ENCODE measurements around the gene TMEM95.

The TMEM95 gene

DNA sequence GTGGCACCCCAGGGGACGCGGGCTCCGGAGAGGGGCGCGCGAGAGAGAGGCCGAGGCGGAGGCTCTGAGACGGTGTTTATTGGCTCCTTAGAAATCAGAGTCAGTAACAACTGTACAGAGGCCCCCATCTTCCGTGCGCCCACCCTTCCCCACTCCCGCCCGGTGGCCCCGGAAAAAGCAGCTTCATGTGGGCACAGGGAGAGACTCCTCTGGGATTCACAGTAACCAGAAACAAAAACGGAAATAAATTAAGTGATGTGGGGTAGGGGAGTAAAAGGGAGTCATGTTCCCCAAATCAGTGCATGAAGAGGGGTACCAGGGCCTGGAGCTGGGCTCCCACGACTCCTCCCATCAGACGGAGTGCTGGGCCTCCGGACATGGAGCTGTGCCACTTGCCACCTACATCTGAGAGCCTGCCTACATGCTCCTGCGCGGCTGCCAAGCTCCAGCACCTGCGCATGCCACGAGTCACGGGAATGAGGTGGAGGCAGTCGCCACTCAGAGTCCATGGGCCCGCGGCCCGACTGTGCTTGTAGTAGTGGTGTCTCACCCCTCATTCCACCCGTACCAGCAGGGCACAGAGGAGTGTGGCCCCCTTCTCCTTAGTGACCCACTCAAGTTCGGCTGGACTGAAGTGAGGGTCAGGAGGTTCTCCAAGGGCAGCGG, 39.3 kb upstream of the TMEM95 start:
- no peak for DNase-seq (ENCODE audit: low read depth in 2 of 2)
- H3K4me3 ChIP-seq (replicated peaks in 1 of 2; ENCODE audit: low read depth in 2 of 2, low read length in 2 of 2), result peak overlapping the region; percentile 91
- TF ChIP-seq, protein P1, sequence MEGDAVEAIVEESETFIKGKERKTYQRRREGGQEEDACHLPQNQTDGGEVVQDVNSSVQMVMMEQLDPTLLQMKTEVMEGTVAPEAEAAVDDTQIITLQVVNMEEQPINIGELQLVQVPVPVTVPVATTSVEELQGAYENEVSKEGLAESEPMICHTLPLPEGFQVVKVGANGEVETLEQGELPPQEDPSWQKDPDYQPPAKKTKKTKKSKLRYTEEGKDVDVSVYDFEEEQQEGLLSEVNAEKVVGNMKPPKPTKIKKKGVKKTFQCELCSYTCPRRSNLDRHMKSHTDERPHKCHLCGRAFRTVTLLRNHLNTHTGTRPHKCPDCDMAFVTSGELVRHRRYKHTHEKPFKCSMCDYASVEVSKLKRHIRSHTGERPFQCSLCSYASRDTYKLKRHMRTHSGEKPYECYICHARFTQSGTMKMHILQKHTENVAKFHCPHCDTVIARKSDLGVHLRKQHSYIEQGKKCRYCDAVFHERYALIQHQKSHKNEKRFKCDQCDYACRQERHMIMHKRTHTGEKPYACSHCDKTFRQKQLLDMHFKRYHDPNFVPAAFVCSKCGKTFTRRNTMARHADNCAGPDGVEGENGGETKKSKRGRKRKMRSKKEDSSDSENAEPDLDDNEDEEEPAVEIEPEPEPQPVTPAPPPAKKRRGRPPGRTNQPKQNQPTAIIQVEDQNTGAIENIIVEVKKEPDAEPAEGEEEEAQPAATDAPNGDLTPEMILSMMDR (IDR thresholded peaks at IDR 0.05; ENCODE audit: low read depth, low read length), result no peak

DNA sequence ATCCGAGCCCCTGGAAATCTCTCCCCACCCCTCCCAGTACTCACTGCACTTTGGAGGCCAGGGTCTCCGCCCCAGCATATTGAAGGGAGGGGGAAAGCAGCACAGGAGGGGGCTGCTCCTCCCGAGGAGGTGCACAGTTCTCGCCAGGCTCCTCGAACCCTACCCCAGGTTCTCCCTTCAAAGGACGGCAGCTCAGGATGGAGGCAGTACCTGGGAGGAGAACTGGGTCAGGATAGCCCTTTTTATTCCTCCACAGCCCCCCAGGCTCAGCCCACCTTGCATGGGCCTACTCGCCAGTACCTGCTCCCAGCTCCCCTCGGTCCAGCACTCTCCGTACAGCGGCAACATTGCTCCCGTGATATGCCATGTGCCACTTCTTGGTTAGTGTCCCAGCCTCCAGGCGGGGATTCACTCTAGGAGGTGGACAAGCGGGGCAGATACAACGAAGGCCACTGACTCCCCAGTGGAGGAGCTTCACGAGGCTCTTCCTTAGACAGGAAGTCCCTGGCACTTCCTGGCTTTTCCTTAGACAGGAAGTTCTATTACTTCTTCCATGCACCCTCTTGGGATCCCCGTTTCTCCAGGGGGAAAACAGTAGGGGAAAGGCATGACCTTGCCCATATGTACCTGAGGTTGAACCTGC, 37.7 kb upstream of the TMEM95 start:
- no peak for DNase-seq (ENCODE audit: low read depth in 2 of 2)
- no peak overlapping the region for H3K4me3 ChIP-seq (replicated peaks in 1 of 2; ENCODE audit: low read depth in 2 of 2, low read length in 2 of 2)
- TF ChIP-seq, protein P1 (IDR thresholded peaks at IDR 0.05; ENCODE audit: low read depth, low read length), result no peak

DNA sequence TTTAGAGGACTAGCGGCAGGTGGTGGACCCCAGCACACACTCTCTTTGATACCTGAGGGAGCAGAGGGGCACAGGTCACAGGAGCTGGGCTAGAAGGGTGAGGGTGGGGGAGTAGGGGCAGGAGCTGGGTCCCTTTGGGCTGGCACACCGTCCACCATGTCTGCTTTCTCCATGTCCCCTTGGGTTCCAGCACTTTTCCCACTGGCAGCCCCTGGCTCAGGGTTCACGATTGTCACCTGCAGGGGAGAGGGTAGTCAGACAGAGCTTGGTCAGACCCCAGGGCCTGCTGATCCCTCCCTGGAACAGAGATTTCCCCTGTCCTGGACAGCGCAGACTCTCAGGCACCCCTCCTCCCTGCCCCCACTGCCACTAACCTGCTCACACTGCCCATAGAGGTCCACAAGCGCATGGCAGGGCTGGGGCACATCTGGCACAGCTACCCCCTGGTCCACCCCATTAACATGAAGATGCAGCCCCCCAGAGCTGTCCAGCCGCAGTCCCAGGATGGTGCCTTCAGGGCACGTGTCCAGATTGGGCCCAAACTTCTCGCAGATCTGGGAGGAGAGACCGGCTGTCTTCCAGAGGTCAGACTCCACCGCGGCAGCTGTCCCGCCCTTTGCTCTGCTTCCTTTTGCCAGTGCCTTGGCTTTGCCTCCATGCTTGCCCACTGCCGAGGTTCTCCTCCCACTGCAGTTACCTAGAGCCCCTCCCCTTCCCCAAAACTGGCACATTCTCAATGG, 36.7 kb upstream of the TMEM95 start:
- H3K4me3 ChIP-seq (replicated peaks in 1 of 2; ENCODE audit: low read depth in 2 of 2, low read length in 2 of 2), result no peak overlapping the region
- DNase-seq (ENCODE audit: low read depth in 2 of 2), result no peak
- TF ChIP-seq, protein P1 (IDR thresholded peaks at IDR 0.05; ENCODE audit: low read depth, low read length), result no peak

DNA sequence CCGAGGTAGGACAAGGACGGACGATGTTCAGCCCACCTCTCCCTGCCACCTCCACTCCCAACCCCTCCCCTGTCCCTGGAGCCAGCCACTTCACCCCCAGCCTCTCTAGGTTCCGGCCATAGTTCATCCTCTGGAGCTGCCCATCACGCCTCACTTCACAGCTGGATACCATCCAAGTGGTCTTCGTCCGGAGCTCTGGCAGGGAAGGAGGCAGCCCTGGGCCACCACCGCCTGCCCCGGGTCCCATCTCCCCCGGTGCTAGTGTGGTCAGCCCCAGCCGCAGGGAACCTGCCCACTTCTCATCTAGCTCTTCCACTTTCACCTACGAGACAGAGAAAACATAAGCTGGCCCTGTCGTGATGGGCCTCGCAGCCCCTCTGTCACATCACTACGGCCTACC, 33.5 kb upstream of the TMEM95 start:
- TF ChIP-seq, protein P1 (IDR thresholded peaks at IDR 0.05; ENCODE audit: low read depth, low read length), result no peak
- no peak overlapping the region for H3K4me3 ChIP-seq (replicated peaks in 1 of 2; ENCODE audit: low read depth in 2 of 2, low read length in 2 of 2)
- no peak for DNase-seq (ENCODE audit: low read depth in 2 of 2)

DNA sequence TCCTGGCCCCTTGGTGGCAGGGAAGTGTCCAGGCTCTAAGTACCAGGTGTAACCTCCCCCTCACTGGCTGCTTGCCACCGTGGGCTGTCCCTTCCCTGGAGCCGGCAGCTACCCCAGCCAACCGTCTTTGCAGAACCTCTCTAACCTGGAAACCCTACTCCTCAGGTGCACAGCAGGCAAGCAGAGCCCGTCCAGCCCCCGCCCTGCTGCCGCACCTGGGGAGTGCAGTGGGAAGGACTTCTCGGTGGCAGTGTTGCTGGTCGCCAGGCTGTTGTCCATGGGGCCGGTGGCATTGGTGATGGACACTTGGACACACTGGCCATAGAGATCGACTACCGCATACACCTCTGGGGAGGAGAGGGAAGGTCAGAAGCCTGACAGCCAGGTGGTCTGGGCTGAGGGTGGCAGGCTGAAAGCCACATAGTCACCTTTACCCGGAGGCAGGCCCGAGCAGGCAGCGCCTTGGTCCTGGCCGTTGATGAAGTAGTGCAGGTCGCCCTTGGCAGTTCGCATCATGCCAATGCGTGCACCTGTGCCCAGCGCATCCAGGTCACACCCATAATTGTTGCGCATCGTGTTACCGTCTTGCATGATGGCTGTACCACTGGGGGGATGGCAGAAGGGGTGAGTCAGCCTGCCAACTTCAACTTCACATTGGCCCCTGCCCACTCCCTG, 32.3 kb upstream of the TMEM95 start:
- TF ChIP-seq, protein P1 (IDR thresholded peaks at IDR 0.05; ENCODE audit: low read depth, low read length), result no peak
- DNase-seq (ENCODE audit: low read depth in 2 of 2), result no peak
- no peak overlapping the region for H3K4me3 ChIP-seq (replicated peaks in 1 of 2; ENCODE audit: low read depth in 2 of 2, low read length in 2 of 2)

DNA sequence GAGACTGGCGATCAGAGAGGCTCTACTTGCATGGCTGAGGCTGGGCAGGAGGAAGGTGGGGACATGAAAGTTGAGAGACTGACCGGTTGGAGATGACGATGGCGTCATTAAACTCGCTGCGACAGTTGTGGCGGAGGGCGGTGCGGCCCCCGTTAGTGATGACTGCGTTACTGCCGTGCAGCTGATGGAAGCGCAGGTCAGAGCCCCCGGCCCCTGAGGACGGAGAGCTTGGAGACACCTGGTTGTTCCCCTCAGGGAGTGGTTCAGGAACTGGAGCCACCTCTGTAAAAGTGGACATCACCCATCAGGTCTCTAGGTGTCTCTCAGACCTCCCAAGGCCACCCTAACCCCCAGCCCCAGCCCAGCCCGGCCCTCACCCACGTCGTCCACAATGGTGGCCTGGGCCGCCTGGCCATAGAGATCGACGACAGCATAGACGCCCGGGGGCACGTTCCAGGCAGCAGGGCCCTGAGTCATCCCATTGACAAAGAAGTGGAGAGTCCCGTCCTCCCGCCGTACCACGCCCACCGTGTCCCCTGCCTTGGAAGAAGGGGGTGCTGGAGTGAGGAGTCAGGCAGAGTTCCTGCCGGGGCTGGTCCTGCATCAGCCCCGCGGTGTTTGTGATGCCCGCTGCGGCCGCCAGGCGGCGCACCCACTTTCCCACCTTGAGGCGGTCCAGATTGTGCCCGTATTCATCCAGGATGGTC, 31.1 kb upstream of the TMEM95 start:
- peak; percentile 48 to 51 for DNase-seq (ENCODE audit: low read depth in 2 of 2)

More for the DNA sequence above, 31.1 kb upstream of the TMEM95 start:
- H3K4me3 ChIP-seq (replicated peaks in 1 of 2; ENCODE audit: low read depth in 2 of 2, low read length in 2 of 2), result no peak overlapping the region
- TF ChIP-seq, protein P1 (IDR thresholded peaks at IDR 0.05; ENCODE audit: low read depth, low read length), result peak; percentile 92
